Nephron (organoid): Measurements from ENCODE around the gene TMEM214.

Experiments used
- H3K27ac Mint-ChIP-seq, 3 experiments: 2 replicates each; pipeline ENCODE4 v1.8.0; 2020; ENCODE audit warnings: mixed read lengths in 3 of 3, mild to moderate bottlenecking in 2 of 3, moderate library complexity in 1 of 3
- H3K27me3 Mint-ChIP-seq: 2 replicates; pipeline ENCODE4 v1.8.0; 2021; ENCODE audit warnings: low read depth, mild to moderate bottlenecking, moderate library complexity, mixed read lengths
- H3K36me3 Mint-ChIP-seq: 2 replicates; pipeline ENCODE4 v1.8.0; 2020; ENCODE audit warnings: low read depth, mixed read lengths
- H3K4me1 Mint-ChIP-seq: 2 replicates; pipeline ENCODE4 v1.8.0; 2020; ENCODE audit warnings: mixed read lengths
- H3K4me3 Mint-ChIP-seq, 3 experiments: 2 replicates each; pipeline ENCODE4 v1.8.0; 2020; ENCODE audit warnings: mild to moderate bottlenecking in 3 of 3, mixed read lengths in 3 of 3, moderate library complexity in 2 of 3
- H3K9me3 Mint-ChIP-seq: 2 replicates; pipeline ENCODE4 v1.8.0; 2020; ENCODE audit warnings: mixed read lengths
- TF ChIP-seq, protein P1 (sequence below), 3 experiments: fragments of 200-600 bp; sonication (generic); IDR thresholded peaks; one replicate each; pipeline ENCODE4 v1.5.0; 2021; ENCODE audit warnings: antibody characterized with exemption in 3 of 3; ENCODE audit not compliant: unreplicated experiment in 3 of 3

TMEM214 gene

DNA sequence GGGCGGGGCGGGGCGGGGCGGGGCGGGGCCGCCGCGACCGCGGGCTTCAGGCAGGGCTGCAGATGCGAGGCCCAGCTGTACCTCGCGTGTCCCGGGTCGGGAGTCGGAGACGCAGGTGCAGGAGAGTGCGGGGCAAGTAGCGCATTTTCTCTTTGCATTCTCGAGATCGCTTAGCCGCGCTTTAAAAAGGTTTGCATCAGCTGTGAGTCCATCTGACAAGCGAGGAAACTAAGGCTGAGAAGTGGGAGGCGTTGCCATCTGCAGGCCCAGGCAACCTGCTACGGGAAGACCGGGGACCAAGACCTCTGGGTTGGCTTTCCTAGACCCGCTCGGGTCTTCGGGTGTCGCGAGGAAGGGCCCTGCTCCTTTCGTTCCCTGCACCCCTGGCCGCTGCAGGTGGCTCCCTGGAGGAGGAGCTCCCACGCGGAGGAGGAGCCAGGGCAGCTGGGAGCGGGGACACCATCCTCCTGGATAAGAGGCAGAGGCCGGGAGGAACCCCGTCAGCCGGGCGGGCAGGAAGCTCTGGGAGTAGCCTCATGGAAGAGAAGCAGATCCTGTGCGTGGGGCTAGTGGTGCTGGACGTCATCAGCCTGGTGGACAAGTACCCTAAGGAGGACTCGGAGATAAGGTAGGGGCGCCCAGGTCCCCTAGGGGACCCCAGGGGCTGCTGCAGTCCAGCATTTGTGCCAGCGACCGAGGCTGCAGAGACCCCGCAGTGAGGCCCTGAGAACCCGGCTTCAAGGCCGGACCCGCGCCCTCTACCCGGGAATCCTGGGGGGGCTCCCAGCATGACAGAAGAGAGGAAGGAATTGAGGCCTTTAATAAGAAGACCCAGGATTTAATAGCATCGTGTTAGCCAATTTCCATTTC, 54.2 kb downstream of the TMEM214 start, which contains the start of gene KHK:
TSS of gene KHK (plus strand) at position 49 of the 870 bp plus-strand sequence. CDS start at position 537, 488 bp downstream.
- Mint-ChIP-seq H3K27me3 (peaks cover 13% of the 10 kb centered on the region), H3K27ac (peak within 1 kb of the TSS; percentile 54 to 82 (median 71)), H3K4me3 (peak within 1 kb of the TSS; percentile 84 to 87 (median 86)), H3K9me3 (no peaks in the 10 kb centered on the region), H3K4me1 (peaks cover 33% of the 10 kb centered on the region), H3K36me3 (no peaks in the 10 kb centered on the region)
- TF ChIP-seq, protein P1, sequence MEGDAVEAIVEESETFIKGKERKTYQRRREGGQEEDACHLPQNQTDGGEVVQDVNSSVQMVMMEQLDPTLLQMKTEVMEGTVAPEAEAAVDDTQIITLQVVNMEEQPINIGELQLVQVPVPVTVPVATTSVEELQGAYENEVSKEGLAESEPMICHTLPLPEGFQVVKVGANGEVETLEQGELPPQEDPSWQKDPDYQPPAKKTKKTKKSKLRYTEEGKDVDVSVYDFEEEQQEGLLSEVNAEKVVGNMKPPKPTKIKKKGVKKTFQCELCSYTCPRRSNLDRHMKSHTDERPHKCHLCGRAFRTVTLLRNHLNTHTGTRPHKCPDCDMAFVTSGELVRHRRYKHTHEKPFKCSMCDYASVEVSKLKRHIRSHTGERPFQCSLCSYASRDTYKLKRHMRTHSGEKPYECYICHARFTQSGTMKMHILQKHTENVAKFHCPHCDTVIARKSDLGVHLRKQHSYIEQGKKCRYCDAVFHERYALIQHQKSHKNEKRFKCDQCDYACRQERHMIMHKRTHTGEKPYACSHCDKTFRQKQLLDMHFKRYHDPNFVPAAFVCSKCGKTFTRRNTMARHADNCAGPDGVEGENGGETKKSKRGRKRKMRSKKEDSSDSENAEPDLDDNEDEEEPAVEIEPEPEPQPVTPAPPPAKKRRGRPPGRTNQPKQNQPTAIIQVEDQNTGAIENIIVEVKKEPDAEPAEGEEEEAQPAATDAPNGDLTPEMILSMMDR (IDR thresholded peaks at IDR 0.05; ENCODE audit: unreplicated experiment in 3 of 3), result peak in 2 of 3 experiments; percentile 39 to 42

DNA sequence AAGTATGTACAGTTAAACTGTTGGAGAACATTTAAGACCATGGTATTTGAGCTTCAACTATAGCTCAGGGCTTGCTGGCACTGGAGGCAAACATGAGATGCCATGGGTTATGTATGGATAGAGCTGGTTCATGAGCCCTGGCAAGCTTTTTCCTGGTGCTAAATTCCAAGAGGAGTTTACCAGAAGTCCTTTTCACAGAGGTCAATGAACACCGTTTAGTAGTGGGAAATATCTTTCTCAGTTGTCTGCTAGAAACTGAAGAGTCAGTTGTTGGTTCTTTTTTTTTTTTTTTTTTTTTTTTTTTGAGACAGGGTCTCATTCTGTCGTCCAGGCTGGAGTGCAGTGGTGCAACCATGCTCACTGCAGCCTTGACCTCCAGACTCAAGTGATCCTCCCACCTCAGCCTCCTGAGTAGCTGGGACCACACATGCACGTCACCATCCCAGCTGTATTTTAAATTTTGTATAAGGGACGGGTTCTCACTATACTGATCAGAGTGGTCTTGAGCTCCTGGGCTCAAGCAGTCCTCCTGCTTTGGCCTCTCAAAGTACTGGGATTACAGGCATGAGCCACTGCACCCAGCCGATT, 55.2 kb downstream of the TMEM214 start:
- Mint-ChIP-seq H3K36me3 (no peaks in the 10 kb centered on the region), H3K27me3 (peaks cover 13% of the 10 kb centered on the region), H3K4me3 (peak overlapping the region; percentile 82 to 85 (median 84)), H3K9me3 (no peaks in the 10 kb centered on the region), H3K4me1 (peaks cover 33% of the 10 kb centered on the region), H3K27ac (no peak overlapping the region)
- TF ChIP-seq, protein P1 (IDR thresholded peaks at IDR 0.05; ENCODE audit: unreplicated experiment in 3 of 3), result no peak

DNA sequence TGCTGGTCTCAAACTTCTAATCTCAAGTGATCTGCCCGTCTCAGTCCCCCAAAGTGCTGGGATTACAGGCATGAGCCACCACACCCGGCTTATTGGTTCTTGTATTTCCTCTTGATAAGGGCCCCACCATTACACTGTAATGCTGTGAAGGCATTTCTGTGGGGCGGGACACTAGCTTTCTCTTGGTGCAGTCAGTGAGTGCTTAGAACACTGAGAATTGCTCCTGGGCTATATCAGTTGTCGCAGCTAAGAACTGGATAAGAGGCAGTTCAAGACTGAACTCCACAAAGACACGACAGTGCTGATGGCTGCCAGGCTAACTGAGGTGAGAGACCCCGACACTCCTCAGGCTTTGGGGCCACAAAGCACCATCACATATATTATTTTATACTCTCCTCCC, 55.9 kb downstream of the TMEM214 start:
- Mint-ChIP-seq H3K4me1 (peaks cover 28% of the 10 kb centered on the region), H3K36me3 (no peaks in the 10 kb centered on the region), H3K27ac (no peak overlapping the region), H3K4me3 (peak overlapping the region; percentile 38 to 51 (median 38)), H3K9me3 (no peaks in the 10 kb centered on the region), H3K27me3 (peaks cover 13% of the 10 kb centered on the region)
- TF ChIP-seq, protein P1 (IDR thresholded peaks at IDR 0.05; ENCODE audit: unreplicated experiment in 3 of 3), result no peak

DNA sequence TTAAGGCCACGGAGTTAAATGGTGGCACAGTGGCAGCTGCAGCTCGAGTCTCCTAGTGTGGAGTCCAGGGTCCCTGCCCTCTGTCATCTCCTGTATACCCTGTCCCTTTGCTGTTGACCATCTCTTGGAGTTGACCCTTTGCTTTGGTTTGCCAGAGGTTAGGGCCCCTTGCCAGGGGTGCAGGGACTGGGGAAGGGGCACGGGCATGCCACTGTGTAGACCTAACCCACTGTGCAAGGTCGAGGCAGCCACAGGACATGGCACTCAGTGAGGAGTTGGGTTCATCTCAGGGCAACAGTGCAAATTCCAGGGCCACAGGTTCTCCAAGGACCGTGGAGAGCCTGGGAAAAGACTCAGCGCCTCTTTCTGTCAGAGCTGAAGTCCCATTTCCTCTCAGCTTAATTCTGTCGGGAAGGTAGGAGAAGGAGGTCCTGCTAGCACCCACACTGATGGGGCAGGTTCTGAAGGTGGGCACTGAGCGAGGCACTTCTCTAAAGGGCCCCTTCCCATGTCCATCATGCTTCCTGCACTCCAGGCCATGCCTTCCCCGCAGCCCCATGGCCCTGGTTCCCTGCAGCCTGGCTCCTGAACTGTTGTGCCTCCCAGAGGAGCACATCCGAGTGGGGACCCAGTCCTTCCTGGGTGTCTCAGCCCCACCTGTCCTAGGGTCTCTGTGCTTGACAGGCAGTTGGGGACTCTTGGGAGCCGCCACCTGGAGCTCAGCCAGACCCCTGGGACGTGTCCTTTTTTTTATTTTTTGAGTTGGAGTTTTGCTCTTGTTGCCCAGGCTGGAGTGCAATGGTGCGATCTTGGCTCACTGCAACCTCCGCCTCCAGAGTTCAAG, 56.6 kb downstream of the TMEM214 start:
- Mint-ChIP-seq H3K27me3 (peaks cover 13% of the 10 kb centered on the region), H3K27ac (no peak overlapping the region), H3K9me3 (no peaks in the 10 kb centered on the region), H3K4me1 (peaks cover 21% of the 10 kb centered on the region), H3K36me3 (no peaks in the 10 kb centered on the region), H3K4me3 (no peak overlapping the region)
- TF ChIP-seq, protein P1 (IDR thresholded peaks at IDR 0.05; ENCODE audit: unreplicated experiment in 3 of 3), result no peak
